ENCODE measurements around the gene SCYGR5.
"Not testable (repeated sequence)": the region's sequence is repeated elsewhere in the genome, so short reads cannot be mapped to it uniquely, and the experiment has no call there.

SCYGR5 gene

GRCh38 chr2:227666631-227667170 is at the start of gene SCYGR5:
Gene SCYGR5, plus strand, starts transcription at chr2:227666804. Its CDS starts 0 bp downstream, at chr2:227666804.
- not testable (repeated sequence) for DNase-seq (ENCODE audit: low read depth)

GRCh38 chr2:227617316-227618230 is 49.0 kb upstream of the SCYGR5 start, which contains the start of gene SCYGR4:
Gene SCYGR4, plus strand, starts transcription at chr2:227617498. Its CDS starts 0 bp downstream, at chr2:227617498.
- DNase-seq (ENCODE audit: low read depth) = no peak

GRCh38 chr2:227623226-227623625 is 43.4 kb upstream of the SCYGR5 start:
- no peak for DNase-seq (ENCODE audit: low read depth)

- DNase-seq (ENCODE audit: low read depth) = no peak
Measured at GRCh38 chr2:227625420-227625819, 41.2 kb upstream of the SCYGR5 start.

- DNase-seq (ENCODE audit: low read depth) = no peak
Measured at GRCh38 chr2:227626580-227627151, 39.9 kb upstream of the SCYGR5 start.

GRCh38 chr2:227627769-227628168 is 38.8 kb upstream of the SCYGR5 start:
- DNase-seq (ENCODE audit: low read depth) = no peak

- no peak for DNase-seq (ENCODE audit: low read depth)
Measured at GRCh38 chr2:227629435-227629834, 37.2 kb upstream of the SCYGR5 start.

- no peak for DNase-seq (ENCODE audit: low read depth)
Measured at GRCh38 chr2:227630322-227630721, 36.3 kb upstream of the SCYGR5 start.

- no peak for DNase-seq (ENCODE audit: low read depth)
Measured at GRCh38 chr2:227632827-227633226, 33.8 kb upstream of the SCYGR5 start.

GRCh38 chr2:227634201-227634600 is 32.4 kb upstream of the SCYGR5 start:
- DNase-seq (ENCODE audit: low read depth) = no peak

GRCh38 chr2:227642656-227643055 is 23.9 kb upstream of the SCYGR5 start:
- no peak for DNase-seq (ENCODE audit: low read depth)

- DNase-seq (ENCODE audit: low read depth) = no peak
Measured at GRCh38 chr2:227643990-227644551, 22.5 kb upstream of the SCYGR5 start.

- DNase-seq (ENCODE audit: low read depth) = no peak
Measured at GRCh38 chr2:227653419-227653818, 13.2 kb upstream of the SCYGR5 start.

GRCh38 chr2:227654426-227654825 is 12.2 kb upstream of the SCYGR5 start:
- DNase-seq (ENCODE audit: low read depth) = no peak

GRCh38 chr2:227655454-227655853 is 11.2 kb upstream of the SCYGR5 start:
- no peak for DNase-seq (ENCODE audit: low read depth)

- no peak for DNase-seq (ENCODE audit: low read depth)
Measured at GRCh38 chr2:227657199-227657845, 9.3 kb upstream of the SCYGR5 start.

GRCh38 chr2:227661025-227661649 is 5.5 kb upstream of the SCYGR5 start:
- no peak for DNase-seq (ENCODE audit: low read depth)

- no peak for DNase-seq (ENCODE audit: low read depth)
Measured at GRCh38 chr2:227661827-227662226, 4.8 kb upstream of the SCYGR5 start.

GRCh38 chr2:227665189-227665940 is 1.2 kb upstream of the SCYGR5 start:
- no peak for DNase-seq (ENCODE audit: low read depth)

- no peak for DNase-seq (ENCODE audit: low read depth)
Measured at GRCh38 chr2:227671170-227671905, 4.7 kb downstream of the SCYGR5 start.
